Fibroblast of pulmonary artery (primary cell): ENCODE data around the gene PDE3B.

ENCODE experiments used
- DNase-seq: peaks from one replicate; pipeline ENCODE4 v3.0.0-alpha.2; 2010; ENCODE audit warnings: low read depth
- H3K4me3 ChIP-seq: replicated peaks from 2 replicates; pipeline ENCODE4 v1.5.1; 2011; ENCODE audit warnings: low read depth, mild to moderate bottlenecking, control low read depth, low read length, moderate library complexity
- TF ChIP-seq, protein P1 (sequence below): IDR thresholded peaks from 2 replicates; pipeline ENCODE4 v1.5.1; 2011; ENCODE audit warnings: mild to moderate bottlenecking, control low read depth, low read length, inconsistent platforms; ENCODE audit errors: missing control alignments

PDE3B gene

DNA sequence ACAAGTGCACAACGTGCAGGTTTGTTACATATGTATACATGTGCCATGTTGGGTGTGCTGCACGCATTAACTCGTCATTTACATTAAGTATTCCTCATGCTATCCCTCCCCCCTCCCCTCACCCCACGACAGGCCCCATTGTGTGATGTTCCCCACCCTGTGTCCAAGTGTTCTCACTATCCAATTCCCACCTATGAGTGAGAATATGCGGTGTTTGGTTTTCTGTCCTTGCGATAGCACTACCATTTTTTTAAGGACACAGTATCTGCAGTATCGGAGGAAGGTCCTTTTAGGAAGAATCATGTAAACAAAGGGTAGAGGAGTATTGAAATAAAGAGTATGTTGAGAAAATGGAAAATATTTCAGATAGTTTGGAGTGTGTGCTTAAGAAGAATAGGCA, 25.9 kb downstream of the PDE3B start:
- TF ChIP-seq, protein P1, sequence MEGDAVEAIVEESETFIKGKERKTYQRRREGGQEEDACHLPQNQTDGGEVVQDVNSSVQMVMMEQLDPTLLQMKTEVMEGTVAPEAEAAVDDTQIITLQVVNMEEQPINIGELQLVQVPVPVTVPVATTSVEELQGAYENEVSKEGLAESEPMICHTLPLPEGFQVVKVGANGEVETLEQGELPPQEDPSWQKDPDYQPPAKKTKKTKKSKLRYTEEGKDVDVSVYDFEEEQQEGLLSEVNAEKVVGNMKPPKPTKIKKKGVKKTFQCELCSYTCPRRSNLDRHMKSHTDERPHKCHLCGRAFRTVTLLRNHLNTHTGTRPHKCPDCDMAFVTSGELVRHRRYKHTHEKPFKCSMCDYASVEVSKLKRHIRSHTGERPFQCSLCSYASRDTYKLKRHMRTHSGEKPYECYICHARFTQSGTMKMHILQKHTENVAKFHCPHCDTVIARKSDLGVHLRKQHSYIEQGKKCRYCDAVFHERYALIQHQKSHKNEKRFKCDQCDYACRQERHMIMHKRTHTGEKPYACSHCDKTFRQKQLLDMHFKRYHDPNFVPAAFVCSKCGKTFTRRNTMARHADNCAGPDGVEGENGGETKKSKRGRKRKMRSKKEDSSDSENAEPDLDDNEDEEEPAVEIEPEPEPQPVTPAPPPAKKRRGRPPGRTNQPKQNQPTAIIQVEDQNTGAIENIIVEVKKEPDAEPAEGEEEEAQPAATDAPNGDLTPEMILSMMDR = no peak
- no peak for DNase-seq
- H3K4me3 ChIP-seq = no peak overlapping the region

DNA sequence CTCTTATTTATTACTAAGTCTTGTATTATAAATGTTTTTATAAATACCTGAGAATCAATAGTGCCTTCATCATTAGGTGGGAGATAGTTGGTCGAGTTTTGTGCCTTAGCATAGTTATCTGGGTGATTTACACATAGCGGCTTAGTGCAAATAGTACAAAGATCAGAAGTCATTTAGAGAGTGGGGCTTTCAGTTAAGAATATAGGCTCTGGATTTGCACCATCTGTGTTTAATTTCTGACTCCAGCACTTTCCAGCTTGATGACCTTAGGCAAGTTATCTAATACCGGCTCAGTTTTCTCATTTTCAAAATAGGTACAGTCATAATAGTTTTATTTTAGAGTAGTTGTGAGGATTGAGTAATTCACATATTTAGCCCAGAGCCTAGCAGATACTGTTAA, 26.4 kb downstream of the PDE3B start:
- TF ChIP-seq, protein P1 = no peak
- DNase-seq = no peak
- no peak overlapping the region for H3K4me3 ChIP-seq

DNA sequence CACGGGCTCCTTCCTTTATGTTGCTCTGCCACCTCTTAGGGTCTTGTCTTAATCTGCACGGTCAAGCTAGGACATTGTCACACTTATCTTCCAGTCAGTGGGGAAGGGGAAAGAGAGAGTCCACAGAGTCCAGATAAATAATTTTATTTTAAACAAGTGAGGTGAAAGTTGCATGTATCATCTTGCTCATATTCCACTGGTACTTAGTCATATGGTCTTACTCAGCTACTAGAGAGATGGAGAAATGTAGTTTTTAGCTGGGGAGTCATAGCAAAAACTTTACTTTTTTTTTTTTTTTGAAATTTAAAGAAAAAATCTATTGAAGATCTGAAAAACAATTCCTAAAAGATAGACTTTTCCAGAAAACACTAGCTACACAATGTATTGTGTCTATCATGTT, 29.0 kb downstream of the PDE3B start:
- no peak for DNase-seq
- no peak overlapping the region for H3K4me3 ChIP-seq
- TF ChIP-seq, protein P1 = no peak

GRCh38 chr11:14673421-14673820, 29.8 kb downstream of the PDE3B start:
- TF ChIP-seq, protein P1 = no peak
- H3K4me3 ChIP-seq = no peak overlapping the region
- no peak for DNase-seq

- H3K4me3 ChIP-seq = no peak overlapping the region
- TF ChIP-seq, protein P1 = no peak
- DNase-seq = no peak
Observed at GRCh38 chr11:14673824-14674405, 30.3 kb downstream of the PDE3B start.

DNA sequence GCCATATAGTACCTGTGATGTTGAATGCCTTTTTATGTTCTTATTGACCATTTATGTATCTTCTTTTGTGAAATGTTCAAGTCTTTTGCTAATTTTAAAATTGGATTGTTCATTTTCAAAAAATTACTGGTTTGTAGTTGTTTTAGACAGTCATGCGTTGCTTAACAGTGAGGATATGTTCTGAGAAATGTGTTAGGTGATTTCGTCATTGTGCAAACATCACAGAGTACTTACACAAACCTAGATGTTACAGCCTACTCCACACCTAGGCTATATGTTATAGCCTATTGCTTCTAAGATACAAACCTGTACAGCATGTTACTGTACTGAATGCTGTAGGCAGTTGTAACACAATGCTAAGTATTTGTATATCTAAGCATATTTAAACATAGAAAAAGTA, 32.5 kb downstream of the PDE3B start:
- no peak for DNase-seq
- H3K4me3 ChIP-seq = no peak overlapping the region
- TF ChIP-seq, protein P1 = no peak

DNA sequence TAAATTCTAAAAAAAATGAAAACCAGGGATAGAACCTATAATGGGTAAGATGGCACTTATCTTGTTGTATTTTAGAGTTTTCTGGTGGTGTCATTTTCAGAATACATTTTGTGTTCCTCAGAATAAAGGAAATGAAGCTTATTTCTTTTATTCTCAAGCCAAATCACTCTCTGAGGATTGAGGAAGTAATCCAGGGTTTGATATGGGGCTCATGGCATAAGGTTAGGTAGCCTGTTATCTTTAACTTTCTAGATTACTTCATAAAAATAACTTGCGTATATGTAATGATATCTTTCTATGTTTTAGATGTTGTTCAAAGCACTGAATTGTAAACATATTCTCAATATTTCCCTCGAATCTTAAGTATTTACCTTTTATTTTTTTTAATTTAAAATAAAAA, 33.5 kb downstream of the PDE3B start:
- no peak overlapping the region for H3K4me3 ChIP-seq
- TF ChIP-seq, protein P1 = no peak
- DNase-seq = no peak
